GM12891 (cell line): ENCODE measurements around the gene MPPED2.

Source experiments
- DNase-seq: peaks from one replicate; pipeline ENCODE4 v3.0.0; 2011; ENCODE audit warnings: low spot score; ENCODE audit not compliant: insufficient read length
- FAIRE-seq: peaks from 2 replicates; lab custom pipeline; 2011; peaks lifted over from hg19 to GRCh38; lab: Jason Lieb, UNC
- PAX5 ChIP-seq: IDR thresholded peaks from 2 replicates; pipeline ENCODE4 v1.6.1; 2011; ENCODE audit warnings: low read length, moderate library complexity, mild to moderate bottlenecking; ENCODE audit not compliant: insufficient read depth, severe bottlenecking
- POLR2A ChIP-seq: IDR thresholded peaks from 2 replicates; pipeline ENCODE4 v1.6.1; 2011; ENCODE audit warnings: low read depth, low read length, control low read depth
- POLR2AphosphoS5 ChIP-seq: IDR thresholded peaks from 2 replicates; pipeline ENCODE4 v1.6.1; 2011; ENCODE audit warnings: low read depth, low read length, control low read depth
- POU2F2 ChIP-seq: IDR thresholded peaks from 2 replicates; pipeline ENCODE4 v1.6.1; 2011; ENCODE audit warnings: low read depth, mild to moderate bottlenecking, control low read depth, low read length, moderate library complexity
- SPI1 ChIP-seq: IDR thresholded peaks from 2 replicates; pipeline ENCODE4 v1.6.1; 2011; ENCODE audit warnings: low read depth, low read length, control low read depth
- TAF1 ChIP-seq: IDR thresholded peaks from 2 replicates; pipeline ENCODE4 v1.6.1; 2011; ENCODE audit warnings: low read depth, low read length, control low read depth

The MPPED2 gene

DNA sequence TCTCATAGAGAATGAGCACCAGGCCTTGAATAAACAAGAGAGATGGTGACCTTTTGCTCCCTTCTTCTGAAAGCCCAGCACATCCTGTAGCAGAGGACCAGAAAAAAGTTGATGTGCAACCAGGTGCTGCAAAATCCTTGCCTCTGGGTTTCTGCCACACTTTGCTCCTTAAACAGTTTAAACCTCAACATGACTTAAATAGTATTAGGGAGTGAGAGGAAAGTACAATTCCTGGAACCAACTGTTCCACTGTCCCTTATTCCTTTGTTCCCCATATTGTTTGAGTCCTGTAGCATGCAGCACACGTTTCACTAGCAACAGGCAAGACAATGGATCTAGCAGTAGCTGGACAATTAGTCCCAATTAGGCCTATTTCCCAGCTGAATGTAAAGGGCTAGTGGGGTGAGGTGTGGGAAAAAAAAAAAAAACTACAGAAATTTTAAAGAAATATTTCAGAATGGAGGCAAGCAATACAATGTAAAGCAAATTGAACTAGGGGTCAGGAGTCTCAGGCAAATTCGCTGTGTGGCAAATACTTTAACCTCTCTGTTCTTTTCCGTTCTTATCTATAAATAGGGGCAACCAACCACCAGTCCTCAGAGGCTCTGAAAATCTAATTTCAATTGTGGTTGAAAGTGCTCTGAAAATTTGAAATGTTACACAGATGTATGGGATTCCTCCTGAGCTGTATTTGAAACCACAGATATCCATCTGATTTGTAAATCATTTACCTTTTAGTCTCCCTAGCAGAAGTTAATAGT, 6.6 kb downstream of the MPPED2 start:
- FAIRE-seq, result no peak
- DNase-seq, result no peak
- no peak for TF ChIP-seq POLR2AphosphoS5
- TF ChIP-seq TAF1, result no peak
- no peak for TF ChIP-seq PAX5
- no peak for TF ChIP-seq SPI1
- TF ChIP-seq POU2F2, result no peak
- TF ChIP-seq POLR2A, result no peak

DNA sequence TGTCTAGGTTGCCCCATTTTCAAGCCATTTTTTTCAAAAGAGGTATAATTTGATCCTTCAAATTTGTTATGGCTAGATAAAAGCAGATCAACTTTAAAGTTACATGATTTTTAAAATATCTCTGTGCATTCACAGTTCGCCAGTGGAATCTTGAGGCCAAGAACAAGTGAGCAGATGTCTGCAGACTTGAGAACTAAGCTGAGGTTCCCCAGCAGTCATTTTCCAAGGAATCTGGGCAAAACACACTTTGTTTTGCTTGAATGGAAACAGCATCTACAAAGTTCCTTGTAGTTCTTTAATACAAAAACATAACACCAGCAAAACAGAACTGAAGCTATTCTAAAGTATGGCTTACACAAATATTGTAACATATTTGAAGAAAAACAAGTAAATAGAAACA, 7.7 kb downstream of the MPPED2 start:
- DNase-seq, result no peak
- no peak for FAIRE-seq
- no peak for TF ChIP-seq TAF1
- TF ChIP-seq PAX5, result no peak
- TF ChIP-seq POLR2A, result no peak
- no peak for TF ChIP-seq POLR2AphosphoS5
- TF ChIP-seq SPI1, result no peak
- no peak for TF ChIP-seq POU2F2

GRCh38 chr11:30573951-30574350, 12.2 kb downstream of the MPPED2 start:
- TF ChIP-seq TAF1 (no peak), SPI1 (no peak), POLR2AphosphoS5 (no peak), POU2F2 (no peak), PAX5 (no peak), POLR2A (no peak)
- DNase-seq, result no peak
- FAIRE-seq, result no peak

DNA sequence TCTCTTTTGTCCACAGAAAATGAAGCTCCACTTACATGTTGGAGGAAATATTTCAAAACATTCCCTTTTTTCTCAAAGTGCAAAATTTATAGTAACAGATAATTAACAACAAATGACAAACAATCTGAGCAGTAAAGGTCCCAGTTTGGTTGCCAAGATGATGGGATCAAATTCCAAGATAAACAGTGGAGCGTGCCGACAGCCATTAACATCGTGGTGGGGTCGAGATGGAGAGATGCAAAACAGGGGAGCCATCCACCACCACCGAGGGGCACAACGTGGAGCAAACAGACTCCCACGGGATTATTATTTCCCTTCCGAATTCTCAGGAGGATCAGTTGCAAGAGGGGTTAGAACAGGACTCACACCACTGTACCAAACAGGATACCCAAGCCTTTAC, 17.2 kb downstream of the MPPED2 start:
- FAIRE-seq (no peak), DNase-seq (no peak)
- TF ChIP-seq TAF1 (no peak), SPI1 (no peak), POLR2AphosphoS5 (no peak), POLR2A (no peak), POU2F2 (no peak), PAX5 (no peak)

DNA sequence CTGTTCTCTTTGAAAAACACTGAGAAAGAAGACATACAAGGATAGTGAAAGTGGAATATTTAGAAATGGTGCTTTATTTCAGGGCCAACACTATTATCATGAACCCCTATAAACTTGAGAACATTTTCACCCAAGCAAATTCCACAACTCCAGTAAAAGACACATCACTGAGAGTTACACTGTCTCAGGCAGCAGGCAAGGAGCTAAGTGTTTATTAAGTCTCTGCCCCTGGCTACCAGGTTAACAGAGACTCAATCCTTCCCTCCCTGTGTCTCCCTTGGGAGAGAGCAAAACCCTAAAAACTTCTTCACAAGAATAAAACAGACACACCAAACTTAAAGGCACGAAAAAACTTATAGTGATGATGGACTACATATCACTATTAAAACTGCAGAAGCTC, 18.5 kb downstream of the MPPED2 start:
- FAIRE-seq, result no peak
- no peak for TF ChIP-seq PAX5
- TF ChIP-seq POU2F2, result no peak
- no peak for TF ChIP-seq TAF1
- TF ChIP-seq SPI1, result no peak
- no peak for TF ChIP-seq POLR2AphosphoS5
- TF ChIP-seq POLR2A, result no peak

DNA sequence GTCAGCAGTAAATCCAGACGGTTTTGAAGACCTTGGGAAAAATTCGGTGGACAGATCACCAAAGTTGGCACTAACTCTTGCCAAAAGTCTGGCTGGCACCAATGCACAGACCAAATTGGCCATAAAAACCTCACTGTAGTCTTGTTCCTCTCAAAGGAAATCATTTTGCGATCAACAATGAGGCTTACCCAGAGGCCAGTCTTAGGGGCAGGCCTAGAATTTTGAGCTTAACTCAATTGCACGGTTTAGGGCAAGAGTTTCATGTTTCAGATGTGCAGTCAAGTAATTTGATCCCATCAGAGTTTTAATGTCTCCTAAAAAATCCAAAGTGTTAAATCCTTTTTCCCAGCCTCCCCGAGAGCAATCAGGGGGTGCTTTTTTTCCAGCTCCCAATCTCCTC, 19.0 kb downstream of the MPPED2 start:
- TF ChIP-seq PAX5, result no peak
- FAIRE-seq (no peak), DNase-seq (no peak)

More for the DNA sequence above, 18.5 kb downstream of the MPPED2 start:
- DNase-seq, result no peak

DNA sequence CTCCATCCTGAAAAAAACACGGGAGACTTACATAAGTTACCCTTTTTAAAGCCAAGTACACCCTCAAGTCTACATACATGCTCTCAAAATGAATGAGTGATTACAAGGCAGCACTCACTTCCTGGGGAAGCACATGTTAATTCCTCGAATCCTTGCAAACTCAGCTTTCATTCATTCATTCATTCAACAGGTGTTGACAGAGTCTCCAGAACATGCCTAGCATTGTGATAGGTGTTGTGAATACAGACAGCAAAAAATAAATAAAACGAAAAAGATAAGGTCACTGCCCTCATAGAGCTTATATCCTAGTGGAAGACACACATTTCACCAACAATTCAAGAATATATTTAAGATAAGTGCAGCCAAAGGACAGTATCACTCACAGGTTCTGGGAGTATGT, 19.7 kb downstream of the MPPED2 start:
- DNase-seq (no peak), FAIRE-seq (no peak)
- TF ChIP-seq POLR2AphosphoS5, result no peak
- no peak for TF ChIP-seq PAX5
- no peak for TF ChIP-seq POU2F2
- TF ChIP-seq POLR2A, result no peak
- TF ChIP-seq TAF1, result no peak
- TF ChIP-seq SPI1, result no peak

DNA sequence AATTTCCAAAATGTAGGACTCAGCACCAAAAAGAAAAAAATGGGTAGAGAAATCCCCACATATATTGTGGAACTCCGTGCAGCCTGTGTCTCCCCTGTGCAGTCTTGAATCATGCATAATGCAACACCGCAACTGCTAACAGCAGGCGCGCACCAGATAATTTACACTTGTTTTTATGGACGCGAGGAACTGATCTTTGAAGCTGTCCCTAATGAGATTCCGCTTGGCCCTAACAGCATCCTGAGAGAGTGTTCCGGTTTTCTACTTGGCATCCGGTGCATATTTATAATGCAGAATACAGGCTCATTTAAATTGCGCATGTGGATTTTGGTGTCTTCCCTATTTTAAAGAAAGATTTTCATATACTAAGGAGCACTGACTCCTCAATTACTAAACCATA, 21.1 kb downstream of the MPPED2 start:
- FAIRE-seq, result no peak
- no peak for TF ChIP-seq SPI1
- TF ChIP-seq PAX5, result no peak
- no peak for TF ChIP-seq TAF1
- TF ChIP-seq POLR2A, result no peak
- no peak for TF ChIP-seq POLR2AphosphoS5
- no peak for TF ChIP-seq POU2F2
- no peak for DNase-seq

DNA sequence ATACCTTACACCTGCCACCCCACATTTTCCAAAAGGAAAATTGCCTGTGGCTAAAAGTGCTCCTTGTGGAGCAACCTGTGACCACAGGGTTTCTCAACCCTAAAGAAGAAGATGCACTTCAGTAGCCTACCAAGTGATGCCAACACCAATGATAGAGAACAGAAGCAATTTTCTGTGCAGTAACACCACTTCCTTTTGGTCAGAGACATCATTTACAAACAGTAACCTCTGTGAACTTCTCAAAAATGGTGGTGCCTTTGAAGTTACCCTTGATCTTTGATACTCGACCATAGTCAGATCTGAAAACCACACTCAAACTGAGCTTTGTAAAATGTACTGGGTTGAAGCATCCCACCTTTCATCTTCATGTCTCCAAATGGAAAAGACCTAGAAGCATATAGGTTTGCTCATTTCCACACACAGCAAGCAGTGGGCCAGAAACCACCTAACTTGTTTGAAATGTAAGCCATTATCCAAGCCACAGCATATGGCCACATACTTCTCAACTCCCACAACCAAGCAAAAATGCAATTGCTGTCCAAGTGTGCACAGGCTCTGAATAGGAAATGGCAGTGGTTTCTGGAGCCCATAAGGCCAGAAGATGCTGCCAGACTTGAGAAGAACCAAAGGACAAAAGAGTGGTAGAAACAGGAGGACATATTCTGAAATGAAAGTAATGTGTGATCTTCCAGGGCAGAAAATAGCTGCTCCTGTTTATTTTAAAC, 24.3 kb downstream of the MPPED2 start:
- FAIRE-seq (no peak), DNase-seq (no peak)
- TF ChIP-seq PAX5, result no peak
- TF ChIP-seq POLR2A, result no peak
- TF ChIP-seq POU2F2, result no peak
- no peak for TF ChIP-seq TAF1
- TF ChIP-seq POLR2AphosphoS5, result no peak
- no peak for TF ChIP-seq SPI1
